Measurements from ENCODE around the gene ERMN. TPM values are rescaled to one million over a fixed set of nuclear protein-coding genes. Genes with fewer than 3 reads are reported as not detected.
"Not testable (repeated sequence)": the region's sequence is repeated elsewhere in the genome, so short reads cannot be mapped to it uniquely, and the experiment has no call there.

ERMN gene
- total RNA-seq, 2 donors from 2014 or later, result 0.55 to 0.68 TPM

GRCh38 chr2:157281316-157281715 lies 44.3 kb downstream of the ERMN start:
- no peak for TF ChIP-seq CTCF (conservative IDR thresholded peaks at IDR 0.05)
- no peak overlapping the region for H3K27ac ChIP-seq (ENCODE audit: low read depth, low read length)
- H3K4me1 ChIP-seq (ENCODE audit: control insufficient read depth, insufficient read depth, low read length), result no peaks in the 10 kb centered on the region
- H3K4me3 ChIP-seq (ENCODE audit: low read length), result no peak overlapping the region
- H3K36me3 ChIP-seq (ENCODE audit: control insufficient read depth, insufficient read depth, low read length), result no peaks in the 10 kb centered on the region
- Mint-ChIP-seq H3K36me3 (ENCODE audit: low read depth) (no peaks in the 10 kb centered on the region), H3K9me3 (peaks cover 6% of the 10 kb centered on the region), H3K4me3 (no peak overlapping the region), H3K4me1 (no peaks in the 10 kb centered on the region), H3K27ac (no peak overlapping the region), H3K27me3 (ENCODE audit: insufficient read depth) (no peaks in the 10 kb centered on the region)
- DNase-seq, result no peak
- H3K27me3 ChIP-seq (ENCODE audit: control insufficient read depth, insufficient read depth, low read length, poor library complexity, severe bottlenecking), result no peaks in the 10 kb centered on the region
- WGBS, 2 experiments (ENCODE audit: insufficient coverage in 1 of 2, insufficient read length in 1 of 2), result 90 to 100% methylated on average over 5 to 6 of the region's 6 CpGs
- no peak overlapping the region for H3K9ac ChIP-seq (ENCODE audit: extremely low read depth, low read length, poor library complexity, severe bottlenecking)
- H3K9me3 ChIP-seq (ENCODE audit: control insufficient read depth, low read length), result no peaks in the 10 kb centered on the region

GRCh38 chr2:157279311-157279710 lies 46.3 kb downstream of the ERMN start:
- not testable (repeated sequence) for H3K4me1 Mint-ChIP-seq; H3K36me3 ChIP-seq (ENCODE audit: control insufficient read depth, insufficient read depth, low read length); H3K9me3 ChIP-seq (ENCODE audit: control insufficient read depth, low read length); H3K36me3 Mint-ChIP-seq (ENCODE audit: low read depth); H3K4me3 Mint-ChIP-seq; H3K9ac ChIP-seq (ENCODE audit: extremely low read depth, low read length, poor library complexity, severe bottlenecking); DNase-seq; H3K4me3 ChIP-seq (ENCODE audit: low read length); H3K27me3 ChIP-seq (ENCODE audit: control insufficient read depth, insufficient read depth, low read length, poor library complexity, severe bottlenecking); H3K27me3 Mint-ChIP-seq (ENCODE audit: insufficient read depth); H3K27ac Mint-ChIP-seq; H3K4me1 ChIP-seq (ENCODE audit: control insufficient read depth, insufficient read depth, low read length); H3K27ac ChIP-seq (ENCODE audit: low read depth, low read length); H3K9me3 Mint-ChIP-seq
- WGBS, 2 experiments (ENCODE audit: insufficient coverage in 1 of 2, insufficient read length in 1 of 2), result 89 to 91% methylated on average over 7 of the region's 7 CpGs

GRCh38 chr2:157271590-157272203 lies 53.9 kb downstream of the ERMN start:
- DNase-seq, result no peak
- Histone ChIP-seq H3K4me3 (ENCODE audit: low read length) (no peak overlapping the region), H3K36me3 (ENCODE audit: control insufficient read depth, insufficient read depth, low read length) (no peaks in the 10 kb centered on the region), H3K27ac (ENCODE audit: low read depth, low read length) (no peak overlapping the region), H3K9me3 (ENCODE audit: control insufficient read depth, low read length) (no peaks in the 10 kb centered on the region), H3K9ac (ENCODE audit: extremely low read depth, low read length, poor library complexity, severe bottlenecking) (no peak overlapping the region), H3K4me1 (ENCODE audit: control insufficient read depth, insufficient read depth, low read length) (no peaks in the 10 kb centered on the region), H3K27me3 (ENCODE audit: control insufficient read depth, insufficient read depth, low read length, poor library complexity, severe bottlenecking) (no peaks in the 10 kb centered on the region)
- 92 to 100% methylated on average over 1 of the region's 1 CpG for WGBS, 2 experiments (ENCODE audit: insufficient coverage in 1 of 2, insufficient read length in 1 of 2)
- Mint-ChIP-seq H3K36me3 (ENCODE audit: low read depth) (no peaks in the 10 kb centered on the region), H3K9me3 (peaks cover 3% of the 10 kb centered on the region), H3K4me3 (no peak overlapping the region), H3K27me3 (ENCODE audit: insufficient read depth) (no peaks in the 10 kb centered on the region), H3K27ac (no peak overlapping the region), H3K4me1 (no peaks in the 10 kb centered on the region)
- TF ChIP-seq CTCF (conservative IDR thresholded peaks at IDR 0.05), result no peak

- Mint-ChIP-seq H3K36me3 (ENCODE audit: low read depth) (no peaks in the 10 kb centered on the region), H3K4me3 (no peak overlapping the region), H3K27me3 (ENCODE audit: insufficient read depth) (no peaks in the 10 kb centered on the region), H3K4me1 (peaks cover 13% of the 10 kb centered on the region), H3K9me3 (peaks cover under 1% of the 10 kb centered on the region), H3K27ac (no peak overlapping the region)
- no peak for DNase-seq
- WGBS, 2 experiments (ENCODE audit: insufficient coverage in 1 of 2, insufficient read length in 1 of 2), result 73 to 87% methylated on average over 2 of the region's 2 CpGs
- Histone ChIP-seq H3K9ac (ENCODE audit: extremely low read depth, low read length, poor library complexity, severe bottlenecking) (no peak overlapping the region), H3K4me3 (ENCODE audit: low read length) (no peak overlapping the region), H3K27me3 (ENCODE audit: control insufficient read depth, insufficient read depth, low read length, poor library complexity, severe bottlenecking) (no peaks in the 10 kb centered on the region), H3K4me1 (ENCODE audit: control insufficient read depth, insufficient read depth, low read length) (peaks cover 10% of the 10 kb centered on the region), H3K27ac (ENCODE audit: low read depth, low read length) (no peak overlapping the region), H3K36me3 (ENCODE audit: control insufficient read depth, insufficient read depth, low read length) (no peaks in the 10 kb centered on the region), H3K9me3 (ENCODE audit: control insufficient read depth, low read length) (no peaks in the 10 kb centered on the region)
- no peak for TF ChIP-seq CTCF (conservative IDR thresholded peaks at IDR 0.05)
These were observed 55.7 kb downstream of the ERMN start for GRCh38 chr2:157269922-157270321.
